ENCODE measurements around the gene ENPP6. TPM values are rescaled to one million over a fixed set of nuclear protein-coding genes. Genes with fewer than 3 reads are reported as not detected.

ENPP6 gene
- total RNA-seq, 1 experiment from 2014 or later = not detected

DNA sequence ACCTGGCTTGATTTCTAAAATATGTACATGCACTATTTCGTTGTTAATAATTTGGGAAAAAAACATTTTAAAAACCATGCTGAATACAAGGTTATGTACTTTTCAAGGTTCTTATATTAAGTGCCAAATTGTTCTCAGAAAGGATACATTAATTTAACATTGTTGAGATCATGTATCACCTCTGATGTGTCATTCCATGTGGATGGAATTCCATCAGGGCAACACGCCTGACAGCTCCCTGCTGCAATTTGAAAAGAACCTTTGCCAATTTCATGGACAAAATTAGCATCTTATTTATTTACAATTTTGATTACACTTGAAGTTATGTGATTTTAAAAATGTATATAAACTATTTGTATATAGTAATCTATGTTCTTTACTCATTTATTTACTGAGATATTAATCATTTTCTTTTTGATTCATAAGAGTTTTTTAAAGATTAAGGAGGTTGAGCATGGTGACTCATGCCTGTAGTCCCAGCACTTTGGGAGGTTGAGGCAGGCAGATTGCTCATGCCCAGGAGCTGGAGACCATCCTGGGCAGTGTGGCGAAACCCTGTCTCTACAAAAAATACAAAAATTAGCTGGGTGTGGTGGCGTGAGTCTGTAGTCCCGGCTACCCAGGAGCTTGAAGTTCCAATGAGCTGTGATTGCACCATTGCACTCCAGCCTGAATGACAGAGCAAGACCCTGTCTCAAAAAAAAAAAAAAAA is 142.8 kb downstream of the ENPP6 start:
- H3K9me3 ChIP-seq (ENCODE audit: low read depth, low read length, poor library complexity, severe bottlenecking) = peaks cover 3% of the 10 kb centered on the region
- no peaks in the 10 kb centered on the region for H3K4me1 ChIP-seq (ENCODE audit: insufficient read depth, low read length, poor library complexity, severe bottlenecking)
- no peaks in the 10 kb centered on the region for H3K27me3 ChIP-seq (replicated peaks; ENCODE audit: insufficient read depth, low read depth, low read length, poor library complexity)
- BruUV-seq (replicated peaks) = no TSS peak
- H3K27ac ChIP-seq (ENCODE audit: low read depth, low read length, poor library complexity, severe bottlenecking) = no peak overlapping the region
- POLR2A ChIA-PET (ENCODE audit: low non-redundant PET) = no interaction called here
- H3K36me3 ChIP-seq (ENCODE audit: insufficient read depth, low read length, poor library complexity, severe bottlenecking) = no peaks in the 10 kb centered on the region
- H3K4me3 ChIP-seq (ENCODE audit: low read depth, low read length, poor library complexity, severe bottlenecking) = no peak overlapping the region
- intact Hi-C loops (cut with micrococcal nuclease; ENCODE audit: unreplicated experiment) = no loop called here
- CTCF ChIA-PET = no interaction called here
- no peak for TF ChIP-seq EZH2 (IDR thresholded peaks at IDR 0.05; ENCODE audit: borderline replicate concordance, low read depth, low read length, poor library complexity, severe bottlenecking)
- TF ChIP-seq, protein P1, sequence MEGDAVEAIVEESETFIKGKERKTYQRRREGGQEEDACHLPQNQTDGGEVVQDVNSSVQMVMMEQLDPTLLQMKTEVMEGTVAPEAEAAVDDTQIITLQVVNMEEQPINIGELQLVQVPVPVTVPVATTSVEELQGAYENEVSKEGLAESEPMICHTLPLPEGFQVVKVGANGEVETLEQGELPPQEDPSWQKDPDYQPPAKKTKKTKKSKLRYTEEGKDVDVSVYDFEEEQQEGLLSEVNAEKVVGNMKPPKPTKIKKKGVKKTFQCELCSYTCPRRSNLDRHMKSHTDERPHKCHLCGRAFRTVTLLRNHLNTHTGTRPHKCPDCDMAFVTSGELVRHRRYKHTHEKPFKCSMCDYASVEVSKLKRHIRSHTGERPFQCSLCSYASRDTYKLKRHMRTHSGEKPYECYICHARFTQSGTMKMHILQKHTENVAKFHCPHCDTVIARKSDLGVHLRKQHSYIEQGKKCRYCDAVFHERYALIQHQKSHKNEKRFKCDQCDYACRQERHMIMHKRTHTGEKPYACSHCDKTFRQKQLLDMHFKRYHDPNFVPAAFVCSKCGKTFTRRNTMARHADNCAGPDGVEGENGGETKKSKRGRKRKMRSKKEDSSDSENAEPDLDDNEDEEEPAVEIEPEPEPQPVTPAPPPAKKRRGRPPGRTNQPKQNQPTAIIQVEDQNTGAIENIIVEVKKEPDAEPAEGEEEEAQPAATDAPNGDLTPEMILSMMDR (conservative IDR thresholded peaks at IDR 0.05; ENCODE audit: low read depth, low read length) = no peak
- DNase-seq (ENCODE audit: low spot score) = no peak

DNA sequence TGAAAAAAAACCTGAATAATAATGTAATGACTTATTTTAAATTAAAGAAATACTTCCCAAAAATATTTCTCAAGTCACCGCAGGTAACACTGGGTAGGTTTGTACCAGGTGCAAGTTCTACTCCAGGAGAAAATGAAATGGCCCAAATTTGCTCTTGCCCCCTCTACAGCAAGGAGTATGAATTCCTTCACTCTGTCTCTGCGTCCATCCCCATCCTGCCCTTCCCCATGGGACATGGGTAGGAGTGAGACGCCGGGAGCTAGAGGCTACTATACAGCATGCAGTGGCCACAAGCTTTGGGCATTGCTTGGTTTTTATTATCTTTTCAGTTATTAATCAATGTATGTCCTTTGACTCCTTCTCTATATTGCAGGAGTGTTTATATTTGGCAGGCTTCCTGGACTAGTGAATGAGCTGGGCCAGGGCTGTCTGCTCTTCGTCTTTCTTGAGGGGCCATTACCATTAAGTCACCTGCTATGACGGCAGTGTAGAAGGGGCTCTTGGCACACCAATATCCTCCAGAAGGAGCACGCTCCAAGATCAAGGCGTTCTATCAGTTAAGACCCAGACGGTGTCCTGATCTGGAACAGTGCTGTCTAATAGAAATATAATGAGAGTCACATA is 149.6 kb downstream of the ENPP6 start:
- TF ChIP-seq, protein P1 (conservative IDR thresholded peaks at IDR 0.05; ENCODE audit: low read depth, low read length) = no peak
- no peak for TF ChIP-seq EZH2 (IDR thresholded peaks at IDR 0.05; ENCODE audit: borderline replicate concordance, low read depth, low read length, poor library complexity, severe bottlenecking)
- Histone ChIP-seq H3K4me1 (ENCODE audit: insufficient read depth, low read length, poor library complexity, severe bottlenecking) (peaks cover 19% of the 10 kb centered on the region), H3K9me3 (ENCODE audit: low read depth, low read length, poor library complexity, severe bottlenecking) (peaks cover 3% of the 10 kb centered on the region), H3K27ac (ENCODE audit: low read depth, low read length, poor library complexity, severe bottlenecking) (no peak overlapping the region), H3K27me3 (replicated peaks; ENCODE audit: insufficient read depth, low read depth, low read length, poor library complexity) (no peaks in the 10 kb centered on the region), H3K36me3 (ENCODE audit: insufficient read depth, low read length, poor library complexity, severe bottlenecking) (no peaks in the 10 kb centered on the region), H3K4me3 (ENCODE audit: low read depth, low read length, poor library complexity, severe bottlenecking) (no peak overlapping the region)
- DNase-seq (ENCODE audit: low spot score) = no peak
- ChIA-PET CTCF (no interaction called here), POLR2A (ENCODE audit: low non-redundant PET) (no interaction called here)
- intact Hi-C loops (cut with micrococcal nuclease; ENCODE audit: unreplicated experiment) = no loop called here
- BruUV-seq (replicated peaks) = no TSS peak

- CTCF ChIA-PET = no interaction called here
- H3K27me3 ChIP-seq (replicated peaks; ENCODE audit: insufficient read depth, low read depth, low read length, poor library complexity) = no peaks in the 10 kb centered on the region
- DNase-seq (ENCODE audit: low spot score) = peak; percentile 66
- POLR2A ChIA-PET (ENCODE audit: low non-redundant PET) = interaction anchor here (0.6 kb wide), 1 partner anchor 41 kb away, joined by 3 read pairs; no protein-coding TSS in a partner anchor
- no peak overlapping the region for H3K4me3 ChIP-seq (ENCODE audit: low read depth, low read length, poor library complexity, severe bottlenecking)
- H3K27ac ChIP-seq (ENCODE audit: low read depth, low read length, poor library complexity, severe bottlenecking) = no peak overlapping the region
- BruUV-seq (replicated peaks) = no TSS peak
- H3K36me3 ChIP-seq (ENCODE audit: insufficient read depth, low read length, poor library complexity, severe bottlenecking) = no peaks in the 10 kb centered on the region
- H3K9me3 ChIP-seq (ENCODE audit: low read depth, low read length, poor library complexity, severe bottlenecking) = no peaks in the 10 kb centered on the region
- peaks cover 19% of the 10 kb centered on the region for H3K4me1 ChIP-seq (ENCODE audit: insufficient read depth, low read length, poor library complexity, severe bottlenecking)
- intact Hi-C loops (cut with micrococcal nuclease; ENCODE audit: unreplicated experiment) = no loop called here
- TF ChIP-seq EZH2 (IDR thresholded peaks at IDR 0.05; ENCODE audit: borderline replicate concordance, low read depth, low read length, poor library complexity, severe bottlenecking) = no peak
- TF ChIP-seq, protein P1 (conservative IDR thresholded peaks at IDR 0.05; ENCODE audit: low read depth, low read length) = no peak
Observed at GRCh38 chr4:184066584-184067300, 150.9 kb downstream of the ENPP6 start.
